SK-N-SH (cell line): ENCODE data around the gene SESN1. TPM values are rescaled to one million over a fixed set of nuclear protein-coding genes. Genes with fewer than 3 reads are reported as not detected.
"Not testable (repeated sequence)": the region's sequence is repeated elsewhere in the genome, so short reads cannot be mapped to it uniquely, and the experiment has no call there.

Source experiments
- CTCF ChIA-PET: fragments of 300-600, 350-600 bp; formaldehyde crosslinking; extraction: SDS; loops from one replicate; lab custom pipeline; 2021; lab: Yijun Ruan, JAX
- POLR2A ChIA-PET: fragments of 350-600 bp; sonication (Branson Sonifier 250); formaldehyde crosslinking; extraction: SDS; loops from one replicate; lab custom pipeline; 2020; ENCODE audit warnings: antibody characterized with exemption, inconsistent platforms; lab: Yijun Ruan, JAX
- DNase-seq: peaks from one replicate; pipeline ENCODE4 v3.0.0; 2012
- H2AFZ ChIP-seq: fragments of 200-600 bp; sonication (generic); 2 replicates; pipeline ENCODE4 v1.8.1; 2016; ENCODE audit warnings: antibody characterized with exemption, mild to moderate bottlenecking, low read depth
- H3F3A ChIP-seq: fragments of 200-600 bp; sonication (generic); replicated peaks from 2 replicates; pipeline ENCODE3; 2016; ENCODE audit warnings: antibody characterized with exemption, mild to moderate bottlenecking; ENCODE audit not compliant: insufficient read depth
- H3K27ac ChIP-seq, 2 experiments: fragments of 200-500 bp in 1 of 2; fragments of 200-600 bp in 1 of 2; sonication (Bioruptor generic) in 1 of 2; sonication (generic), shearing (Covaris generic) in 1 of 2; 2 replicates each; pipeline versions ENCODE4 v1.5.1 to v1.6.1; 2014 to 2016; ENCODE audit warnings: low read depth in 2 of 2, inconsistent platforms in 1 of 2, low read length in 1 of 2, mild to moderate bottlenecking in 1 of 2, mixed read lengths in 1 of 2
- H3K27me3 ChIP-seq: fragments of 200-600 bp; sonication (generic), shearing (Covaris generic); 2 replicates; pipeline ENCODE4 v1.6.1; 2016; ENCODE audit warnings: mixed run types; ENCODE audit not compliant: insufficient read depth
- H3K36me3 ChIP-seq, 2 experiments: fragments of 200-500 bp in 1 of 2; fragments of 200-600 bp in 1 of 2; sonication (Bioruptor generic) in 1 of 2; sonication (generic) in 1 of 2; replicated peaks in 1 of 2; 2 replicates each; pipeline versions ENCODE3 to v1.5.1; 2014 to 2016; ENCODE audit warnings: low read length in 1 of 2, mild to moderate bottlenecking in 1 of 2; ENCODE audit not compliant: insufficient read depth in 2 of 2, control insufficient read depth in 1 of 2
- H3K4me1 ChIP-seq, 2 experiments: fragments of 200-500 bp in 1 of 2; fragments of 200-600 bp in 1 of 2; sonication (Bioruptor generic) in 1 of 2; sonication (generic), shearing (Covaris generic) in 1 of 2; 2 replicates each; pipeline versions ENCODE4 v1.5.1 to v1.6.1; 2014 to 2016; ENCODE audit warnings: low read depth in 1 of 2, low read length in 1 of 2, mixed run types in 1 of 2; ENCODE audit not compliant: insufficient read depth in 2 of 2, control insufficient read depth in 1 of 2
- H3K4me2 ChIP-seq: fragments of 200-600 bp; sonication (generic), shearing (Covaris generic); 2 replicates; pipeline ENCODE4 v1.6.1; 2017; ENCODE audit warnings: mixed run types
- H3K4me3 ChIP-seq, 2 experiments: fragments of 200-500 bp in 1 of 2; fragments of 200-600 bp in 1 of 2; sonication (Bioruptor generic) in 1 of 2; sonication (generic), shearing (Covaris generic) in 1 of 2; 2 replicates each; pipeline versions ENCODE4 v1.5.1 to v1.8.1; 2014 to 2016; ENCODE audit warnings: low read depth in 2 of 2, inconsistent platforms in 1 of 2, low read length in 1 of 2, mild to moderate bottlenecking in 1 of 2, mixed read lengths in 1 of 2, moderate library complexity in 1 of 2
- H3K79me2 ChIP-seq: fragments of 200-600 bp; sonication (generic); 2 replicates; pipeline ENCODE4 v1.8.1; 2017; ENCODE audit warnings: mild to moderate bottlenecking; ENCODE audit not compliant: insufficient read depth
- H3K9ac ChIP-seq: fragments of 200-600 bp; sonication (generic); 2 replicates; pipeline ENCODE4 v1.6.1; 2017; ENCODE audit warnings: mixed run types
- H3K9me2 ChIP-seq: fragments of 200-600 bp; sonication (generic); 2 replicates; pipeline ENCODE4 v1.6.1; 2017; ENCODE audit warnings: mixed run types
- H3K9me3 ChIP-seq: fragments of 200-600 bp; sonication (generic); 2 replicates; pipeline ENCODE4 v1.6.1; 2017; ENCODE audit warnings: mixed run types, mild to moderate bottlenecking, moderate library complexity
- H4K20me1 ChIP-seq: fragments of 200-600 bp; sonication (generic); 2 replicates; pipeline ENCODE4 v1.6.1; 2017; ENCODE audit warnings: mild to moderate bottlenecking, mixed run types; ENCODE audit not compliant: insufficient read depth
- CHD2 ChIP-seq: fragments of 150-350 bp; IDR thresholded peaks from 2 replicates; pipeline ENCODE4 v1.6.1; 2018; ENCODE audit warnings: low read length; ENCODE audit not compliant: partially characterized antibody
- EZH2phosphoT487 ChIP-seq: fragments of 200-600 bp; sonication (generic); IDR thresholded peaks from 2 replicates; pipeline ENCODE4 v1.6.1; 2017; ENCODE audit warnings: low read depth, mixed run types, mild to moderate bottlenecking, antibody characterized with exemption, moderate library complexity, borderline replicate concordance
- GABPA ChIP-seq: IDR thresholded peaks from 2 replicates; pipeline ENCODE4 v1.4.0; 2012; ENCODE audit warnings: low read depth, mild to moderate bottlenecking
- GATA2 ChIP-seq: sonication (generic); formaldehyde crosslinking; IDR thresholded peaks from 2 replicates; pipeline ENCODE4 v1.5.0; 2020; ENCODE audit warnings: mild to moderate bottlenecking, missing genetic modification reagents
- RAD21 ChIP-seq: IDR thresholded peaks from 2 replicates; pipeline ENCODE4 v1.6.1; 2012; ENCODE audit warnings: mild to moderate bottlenecking, low read length
- RCOR1 ChIP-seq: fragments of 150-350 bp; IDR thresholded peaks from 2 replicates; pipeline ENCODE4 v1.6.1; 2017; ENCODE audit warnings: antibody characterized with exemption, low read length
- RXRA ChIP-seq: IDR thresholded peaks from 2 replicates; pipeline ENCODE4 v1.4.0; 2012; ENCODE audit warnings: low read depth, mild to moderate bottlenecking, borderline replicate concordance
- SMC3 ChIP-seq: IDR thresholded peaks from 2 replicates; pipeline ENCODE4 v1.6.1; 2012; ENCODE audit warnings: low read depth, low read length, improper control_type of control experiment
- TAF1 ChIP-seq: IDR thresholded peaks from 2 replicates; pipeline ENCODE4 v1.6.1; 2012; ENCODE audit warnings: low read depth, mild to moderate bottlenecking, low read length, moderate library complexity, borderline replicate concordance
- TCF12 ChIP-seq: IDR thresholded peaks from 2 replicates; pipeline ENCODE4 v1.4.0; 2012
- whole genome bisulfite sequencing: methylation state at CpG from one replicate; pipeline ENCODE4 v1.1.6; 2017; ENCODE audit warnings: low lambda C conversion rate; 5-methylcytosine and 5-hydroxymethylcytosine counted together
- polyA plus RNA-seq, 3 experiments: library from polyadenylated mRNA; depleted of rRNA; stranded (reverse); fragments of >200 nt; gene quantifications; 2 replicates each; pipeline ENCODE4 v1.2.3, GENCODE V29; 2012
- TF ChIP-seq, protein P1 (sequence below): fragments of 150-350 bp; IDR thresholded peaks from 2 replicates; pipeline ENCODE4 v1.6.1; 2017; ENCODE audit warnings: antibody characterized with exemption, low read length, low read depth, borderline replicate concordance
- TF ChIP-seq, protein P2 (sequence below): IDR thresholded peaks from 2 replicates; pipeline ENCODE4; 2012
- TF ChIP-seq, protein P3 (sequence below): IDR thresholded peaks from 2 replicates; pipeline ENCODE4 v1.4.0; 2012; ENCODE audit warnings: low read depth, borderline replicate concordance

SESN1 gene
- polyA plus RNA-seq, 1 of the 3 experiments (the other 2 are of a cell fraction) = 13.1 TPM

DNA sequence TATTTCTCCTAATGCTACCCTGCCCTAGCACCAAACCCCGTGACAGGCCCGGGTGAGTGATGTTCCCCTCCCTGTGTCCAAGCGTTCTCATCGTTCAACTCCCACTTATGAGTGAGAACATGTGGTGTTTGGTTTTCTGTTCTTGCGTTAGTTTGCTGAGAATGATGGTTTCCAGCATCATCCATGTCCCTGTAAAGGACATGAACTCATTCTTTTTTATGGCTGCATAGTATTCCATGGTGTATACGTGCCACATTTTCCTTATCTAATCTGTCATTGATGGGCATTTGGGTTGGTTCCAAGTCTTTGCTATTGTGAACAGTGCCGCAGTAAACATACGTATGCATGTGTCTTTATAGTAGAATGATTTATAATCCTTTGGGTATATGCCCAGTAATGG lies 15.0 kb upstream of the SESN1 start:
- CTCF ChIA-PET, H3K36me3 ChIP-seq: not testable (repeated sequence)
- WGBS = 97% methylated on average over 8 of the region's 8 CpGs

DNA sequence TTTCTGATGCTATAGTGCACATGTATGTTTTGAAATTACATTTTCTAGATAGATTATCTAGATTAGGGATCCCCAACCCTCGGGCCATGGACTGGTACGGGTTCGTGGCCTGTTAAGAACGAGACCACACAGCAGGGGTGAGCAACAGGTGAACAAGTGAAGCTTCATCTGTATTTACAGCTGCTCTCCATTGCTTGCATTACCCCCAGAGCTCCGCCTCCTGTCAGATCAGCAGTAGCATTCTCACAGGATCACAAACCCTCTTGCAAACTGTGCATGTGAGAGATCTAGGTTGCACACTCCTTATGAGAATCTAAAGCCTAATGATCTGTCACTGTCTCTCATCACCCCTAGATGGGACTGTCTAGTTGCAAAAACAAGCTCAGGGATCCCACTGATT lies 11.0 kb upstream of the SESN1 start:
- Histone ChIP-seq H3K4me1 (peaks cover 3 to 9% of the 10 kb centered on the region in 2 experiments; a peak in 3 of 4 replicates), H4K20me1 (no peaks in the 10 kb centered on the region), H3K79me2 (peaks cover 66% of the 10 kb centered on the region), H3K36me3 (peaks cover 0 to 2% of the 10 kb centered on the region in 2 experiments), H3K27ac (no peak overlapping the region), H3K9me2 (no peaks in the 10 kb centered on the region), H3K9ac (no peak overlapping the region), H3K9me3 (no peaks in the 10 kb centered on the region), H3F3A (peaks cover 6% of the 10 kb centered on the region), H2AFZ (no peak overlapping the region), H3K27me3 (no peaks in the 10 kb centered on the region), H3K4me3 (no peak overlapping the region), H3K4me2 (no peak overlapping the region)
- 84% methylated on average over 5 of the region's 5 CpGs for WGBS
- DNase-seq = no peak
- peak; percentile 3; the same call in 1 of the 2 replicates for TF ChIP-seq RAD21
- TF ChIP-seq TAF1 = no peak
- CTCF ChIA-PET = interaction anchor here (0.8 kb wide), 1 partner anchor 11 kb away, joined by 4 read pairs; the partner anchor contains the start of genes CEP57L1 and SESN1
- POLR2A ChIA-PET = interaction anchor here (1.3 kb wide), 1 partner anchor 11 kb away, joined by 5 read pairs; the partner anchor contains the start of gene SESN1

More for the DNA sequence above, 15.0 kb upstream of the SESN1 start:
- H2AFZ ChIP-seq, H3K9me3 ChIP-seq, H3K4me2 ChIP-seq, H3F3A ChIP-seq, H4K20me1 ChIP-seq, H3K9ac ChIP-seq, H3K27ac ChIP-seq, POLR2A ChIA-PET, H3K27me3 ChIP-seq, H3K4me3 ChIP-seq, DNase-seq, H3K4me1 ChIP-seq, H3K9me2 ChIP-seq: not testable (repeated sequence)
- peaks cover 69% of the 10 kb centered on the region for H3K79me2 ChIP-seq

DNA sequence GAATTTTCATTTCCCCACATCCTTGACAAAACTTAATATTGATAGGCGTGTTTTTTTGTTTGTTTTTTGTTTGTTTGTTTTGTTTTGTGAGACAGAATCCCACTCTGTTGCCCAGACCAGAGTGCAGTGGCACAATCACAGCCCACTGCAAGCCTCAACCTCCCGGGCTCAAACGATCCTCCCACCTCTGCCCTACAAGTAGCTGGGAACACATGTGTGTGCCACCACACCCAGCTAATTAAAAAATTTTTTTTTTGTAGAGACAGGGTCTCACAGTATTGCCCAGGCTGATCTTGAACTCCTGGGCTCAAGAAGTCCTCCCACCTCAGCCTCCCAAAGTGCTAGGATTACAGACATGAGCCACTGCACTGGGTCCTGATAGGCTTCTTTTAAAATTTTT lies 9.9 kb upstream of the SESN1 start:
- Histone ChIP-seq H3F3A (peaks cover 6% of the 10 kb centered on the region), H3K9ac (no peak overlapping the region), H3K9me3 (no peaks in the 10 kb centered on the region), H3K36me3 (peaks cover 0 to 2% of the 10 kb centered on the region in 2 experiments), H3K27ac (no peak overlapping the region), H3K4me2 (no peak overlapping the region), H4K20me1 (no peaks in the 10 kb centered on the region), H3K9me2 (no peaks in the 10 kb centered on the region), H2AFZ (no peak overlapping the region), H3K4me1 (peaks cover 3 to 9% of the 10 kb centered on the region in 2 experiments; a peak in 3 of 4 replicates), H3K4me3 (no peak overlapping the region), H3K79me2 (peaks cover 62% of the 10 kb centered on the region), H3K27me3 (no peaks in the 10 kb centered on the region)
- ChIA-PET CTCF (no interaction called here), POLR2A (interaction anchor here (1.3 kb wide), 1 partner anchor 10 kb away, joined by 5 read pairs; the partner anchor contains the start of gene SESN1)
- no peak for DNase-seq
- WGBS = 95% methylated on average over 3 of the region's 3 CpGs
- TF ChIP-seq RXRA = no peak
- TF ChIP-seq RCOR1 = no peak

DNA sequence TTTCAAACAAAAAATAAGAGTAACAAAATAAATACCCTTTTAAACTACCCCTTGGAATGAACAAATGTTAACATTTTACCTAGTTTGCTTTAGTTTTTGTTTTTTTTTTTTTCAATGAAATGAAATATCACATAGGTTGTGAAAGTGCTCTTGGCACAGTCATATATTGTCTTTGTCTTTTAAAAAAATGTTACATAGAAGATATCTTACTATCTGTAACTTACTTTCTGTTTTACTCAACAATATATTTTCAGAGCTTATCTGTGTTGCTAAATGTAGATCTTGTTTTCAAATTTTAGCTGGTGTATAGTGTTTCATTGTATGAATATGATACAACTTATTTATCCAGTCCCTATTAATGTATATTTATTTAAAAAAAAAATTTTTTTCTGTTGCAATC lies 9.3 kb upstream of the SESN1 start:
- Histone ChIP-seq H3K4me3 (no peak overlapping the region), H3K9ac (no peak overlapping the region), H3K27ac (no peak overlapping the region), H3K4me1 (peaks cover 3 to 9% of the 10 kb centered on the region in 2 experiments; a peak in 3 of 4 replicates), H3K4me2 (0 out of 2 replicates have a peak overlapping the region, but pooled peaks have one; percentile 2), H2AFZ (no peak overlapping the region), H3K9me3 (no peaks in the 10 kb centered on the region), H3K9me2 (no peaks in the 10 kb centered on the region), H3K36me3 (no peaks in the 10 kb centered on the region), H3F3A (peaks cover 6% of the 10 kb centered on the region), H3K27me3 (no peaks in the 10 kb centered on the region), H3K79me2 (peaks cover 66% of the 10 kb centered on the region), H4K20me1 (no peaks in the 10 kb centered on the region)
- DNase-seq = no peak
- CTCF ChIA-PET = no interaction called here
- POLR2A ChIA-PET = no interaction called here
- TF ChIP-seq, protein P1, sequence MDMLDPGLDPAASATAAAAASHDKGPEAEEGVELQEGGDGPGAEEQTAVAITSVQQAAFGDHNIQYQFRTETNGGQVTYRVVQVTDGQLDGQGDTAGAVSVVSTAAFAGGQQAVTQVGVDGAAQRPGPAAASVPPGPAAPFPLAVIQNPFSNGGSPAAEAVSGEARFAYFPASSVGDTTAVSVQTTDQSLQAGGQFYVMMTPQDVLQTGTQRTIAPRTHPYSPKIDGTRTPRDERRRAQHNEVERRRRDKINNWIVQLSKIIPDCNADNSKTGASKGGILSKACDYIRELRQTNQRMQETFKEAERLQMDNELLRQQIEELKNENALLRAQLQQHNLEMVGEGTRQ = no peak
- TF ChIP-seq EZH2phosphoT487 (no peak), SMC3 (no peak), CHD2 (no peak), TCF12 (no peak), GATA2 (CRISPR knock-in tag) (no peak), GABPA (no peak)
- TF ChIP-seq, protein P2, sequence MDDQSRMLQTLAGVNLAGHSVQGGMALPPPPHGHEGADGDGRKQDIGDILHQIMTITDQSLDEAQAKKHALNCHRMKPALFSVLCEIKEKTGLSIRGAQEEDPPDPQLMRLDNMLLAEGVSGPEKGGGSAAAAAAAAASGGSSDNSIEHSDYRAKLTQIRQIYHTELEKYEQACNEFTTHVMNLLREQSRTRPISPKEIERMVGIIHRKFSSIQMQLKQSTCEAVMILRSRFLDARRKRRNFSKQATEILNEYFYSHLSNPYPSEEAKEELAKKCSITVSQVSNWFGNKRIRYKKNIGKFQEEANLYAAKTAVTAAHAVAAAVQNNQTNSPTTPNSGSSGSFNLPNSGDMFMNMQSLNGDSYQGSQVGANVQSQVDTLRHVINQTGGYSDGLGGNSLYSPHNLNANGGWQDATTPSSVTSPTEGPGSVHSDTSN = no peak
- TF ChIP-seq, protein P3, sequence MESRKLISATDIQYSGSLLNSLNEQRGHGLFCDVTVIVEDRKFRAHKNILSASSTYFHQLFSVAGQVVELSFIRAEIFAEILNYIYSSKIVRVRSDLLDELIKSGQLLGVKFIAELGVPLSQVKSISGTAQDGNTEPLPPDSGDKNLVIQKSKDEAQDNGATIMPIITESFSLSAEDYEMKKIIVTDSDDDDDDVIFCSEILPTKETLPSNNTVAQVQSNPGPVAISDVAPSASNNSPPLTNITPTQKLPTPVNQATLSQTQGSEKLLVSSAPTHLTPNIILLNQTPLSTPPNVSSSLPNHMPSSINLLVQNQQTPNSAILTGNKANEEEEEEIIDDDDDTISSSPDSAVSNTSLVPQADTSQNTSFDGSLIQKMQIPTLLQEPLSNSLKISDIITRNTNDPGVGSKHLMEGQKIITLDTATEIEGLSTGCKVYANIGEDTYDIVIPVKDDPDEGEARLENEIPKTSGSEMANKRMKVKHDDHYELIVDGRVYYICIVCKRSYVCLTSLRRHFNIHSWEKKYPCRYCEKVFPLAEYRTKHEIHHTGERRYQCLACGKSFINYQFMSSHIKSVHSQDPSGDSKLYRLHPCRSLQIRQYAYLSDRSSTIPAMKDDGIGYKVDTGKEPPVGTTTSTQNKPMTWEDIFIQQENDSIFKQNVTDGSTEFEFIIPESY = no peak
